HuH-7.5 (cell line): Measurements from ENCODE around the gene EMC1.
"Not testable (repeated sequence)": the region's sequence is repeated elsewhere in the genome, so short reads cannot be mapped to it uniquely, and the experiment has no call there.

Experiments
- DNase-seq: peaks from one replicate; pipeline ENCODE4 v3.0.0; 2011; ENCODE audit warnings: low spot score

EMC1 gene

GRCh38 chr1:19251305-19252196, at the start of gene EMC1, which contains the start of gene MRTO4:
EMC1 (minus strand) TSS chr1:19251524; CDS start chr1:19251509, 15 bp downstream.
MRTO4 (plus strand) TSS chr1:19251805; CDS start chr1:19251836, 31 bp downstream.
- peak; percentile 79 for DNase-seq

DNA sequence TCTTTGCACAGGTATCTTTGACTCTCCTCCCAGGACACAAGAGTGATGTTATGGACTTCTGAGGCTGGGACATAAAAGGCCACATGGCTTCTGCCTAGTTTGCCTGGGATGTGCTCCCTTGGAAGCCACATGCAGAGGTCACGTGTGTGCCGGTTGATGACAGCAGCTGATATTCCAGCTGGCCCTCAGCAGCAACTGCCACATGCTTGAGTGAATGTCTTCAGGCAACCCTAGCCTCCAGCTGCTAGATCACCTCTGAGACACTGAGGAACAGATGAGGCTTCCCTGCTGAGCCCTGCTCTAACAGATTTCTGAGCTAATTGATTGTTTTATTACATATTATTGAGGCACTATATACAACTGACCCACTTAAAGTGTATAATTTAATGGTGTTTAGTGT, 48.9 kb upstream of the EMC1 start:
- no peak for DNase-seq

GRCh38 chr1:19294638-19295037, 43.3 kb upstream of the EMC1 start:
- no peak for DNase-seq

- no peak for DNase-seq
These were observed 37.9 kb upstream of the EMC1 start for GRCh38 chr1:19289244-19289643.

DNA sequence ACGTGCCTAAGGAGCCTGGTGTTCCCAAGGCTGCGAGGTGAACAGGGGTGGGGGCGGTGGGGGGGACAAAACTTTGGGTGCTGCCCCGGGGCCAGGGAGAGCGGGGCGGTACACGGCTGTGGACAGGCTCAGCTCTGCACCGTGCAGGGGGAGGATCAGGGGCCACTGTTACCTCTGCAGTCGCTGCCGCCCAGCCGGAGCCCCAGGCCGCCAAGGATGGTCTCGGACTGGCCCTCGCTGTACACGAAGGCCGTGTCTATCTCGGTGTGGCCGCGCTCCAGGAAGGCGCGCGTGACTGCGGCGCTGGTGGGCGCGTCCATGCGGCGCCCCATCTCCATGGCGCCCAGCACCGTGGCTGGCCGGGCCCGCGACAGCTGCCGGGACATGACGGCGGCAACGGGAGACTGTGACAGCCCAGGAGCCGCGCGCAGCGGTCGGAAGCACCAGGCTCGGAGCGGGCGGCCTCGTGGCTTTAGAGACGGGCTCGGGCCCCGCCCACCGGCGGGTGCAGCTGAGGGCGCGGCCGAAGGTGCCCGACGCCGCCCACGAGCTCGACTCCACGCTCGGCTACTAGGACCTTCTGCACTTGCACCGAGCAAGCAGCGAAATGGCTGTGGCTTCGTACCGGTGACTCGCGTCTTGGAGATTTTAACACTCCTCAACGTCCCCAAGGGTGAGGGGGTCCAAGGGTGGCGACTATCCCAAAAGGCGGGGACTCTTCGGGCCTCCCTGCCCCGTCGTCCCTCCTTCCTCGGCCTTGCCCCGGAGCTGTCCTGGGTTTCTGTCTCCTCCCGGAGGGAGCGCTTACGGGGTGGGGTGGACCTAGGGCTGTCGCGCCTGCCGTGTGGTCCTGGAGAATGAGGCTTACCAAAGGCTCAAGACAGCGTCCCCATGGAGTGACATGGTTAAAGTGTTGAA, 37.3 kb upstream of the EMC1 start, which contains the start of gene AKR7A3:
Gene AKR7A3, minus strand, starts transcription at position 447 of the 918 bp plus-strand sequence. Its CDS starts 61 bp downstream, at position 386.
- not testable (repeated sequence) for DNase-seq

- DNase-seq, result no peak
These were observed 36.3 kb upstream of the EMC1 start for GRCh38 chr1:19287436-19288185.

DNA sequence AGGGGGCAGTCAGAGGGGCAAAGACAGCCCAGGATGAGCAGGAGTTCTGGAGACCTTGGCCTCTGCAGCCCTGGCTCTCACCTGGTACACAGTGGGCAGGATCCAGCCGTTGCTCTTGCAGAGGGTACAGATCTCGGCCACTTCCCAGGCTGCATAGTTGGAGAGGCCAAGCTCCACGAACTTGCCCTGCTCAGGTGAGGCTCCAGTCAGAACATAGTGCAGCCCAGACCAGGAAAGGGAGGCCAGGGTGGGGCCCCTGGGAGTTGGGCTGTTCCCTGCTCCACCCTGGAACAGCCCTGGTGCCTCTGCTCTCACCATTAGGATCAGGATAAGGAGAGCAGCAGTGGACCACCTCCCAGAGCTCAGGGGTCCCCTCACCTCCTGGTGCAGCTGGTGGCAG, 34.5 kb upstream of the EMC1 start:
- not testable (repeated sequence) for DNase-seq

DNA sequence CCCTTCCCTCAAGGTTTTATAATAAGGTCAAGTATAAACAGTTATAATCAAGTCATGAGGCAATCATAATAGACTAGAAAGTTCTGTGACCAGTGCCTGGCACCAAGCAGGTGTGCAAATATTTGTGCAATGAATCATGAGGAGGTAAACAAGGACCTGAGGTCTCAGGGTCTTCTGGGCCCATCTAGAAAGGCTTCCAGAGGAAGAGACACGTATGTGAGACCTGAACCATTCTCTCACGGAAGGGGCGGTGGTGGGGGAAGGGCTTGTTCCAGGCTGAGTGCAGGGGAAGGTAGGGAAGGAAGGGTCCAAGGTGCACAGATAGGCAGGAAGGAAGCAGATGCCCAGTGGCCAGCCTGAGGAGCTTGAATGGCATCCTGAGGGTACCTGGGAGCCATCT, 34.0 kb upstream of the EMC1 start:
- DNase-seq, result not testable (repeated sequence)

DNA sequence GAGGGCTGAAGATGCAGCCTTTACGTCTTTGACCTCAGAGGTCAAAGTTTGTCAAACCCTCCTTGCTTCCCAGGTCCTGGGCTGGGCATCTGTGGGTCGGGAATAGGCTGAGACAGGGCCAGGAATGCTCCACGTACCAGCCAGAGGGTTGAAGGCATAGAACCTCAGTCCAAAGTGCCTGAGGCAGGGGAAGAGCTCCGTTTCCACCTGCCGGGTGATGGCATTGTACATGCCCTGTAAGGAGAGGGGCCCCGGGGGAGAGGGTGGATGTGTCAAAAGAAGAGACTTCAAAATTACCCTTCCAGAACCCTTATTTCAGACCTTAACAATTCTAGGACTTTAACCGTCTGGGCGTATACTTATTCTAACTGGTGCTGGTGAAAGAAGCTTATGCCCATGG, 33.6 kb upstream of the EMC1 start:
- DNase-seq, result no peak

GRCh38 chr1:19283891-19284290, 32.6 kb upstream of the EMC1 start:
- no peak for DNase-seq

DNA sequence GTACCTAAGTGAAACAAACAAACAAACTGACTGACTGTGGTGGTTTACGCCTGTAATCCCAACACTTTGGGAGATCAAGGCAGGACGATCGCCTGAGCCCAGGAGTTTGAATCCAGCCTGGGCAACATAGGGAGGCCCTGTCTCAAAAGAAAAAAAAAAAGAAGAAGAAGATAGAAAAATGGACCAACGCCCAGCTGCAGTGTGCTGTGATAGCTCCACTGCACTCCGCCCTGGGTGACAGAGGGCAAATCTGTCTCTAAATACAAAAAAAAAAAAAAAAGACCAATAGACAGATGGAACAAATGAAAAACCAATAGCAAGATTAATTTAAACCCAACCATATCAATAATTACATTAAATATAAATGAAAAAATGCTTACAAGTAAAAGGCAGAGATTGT, 23.3 kb upstream of the EMC1 start:
- DNase-seq, result no peak

GRCh38 chr1:19273844-19274531, 22.7 kb upstream of the EMC1 start:
- DNase-seq, result not testable (repeated sequence)

DNA sequence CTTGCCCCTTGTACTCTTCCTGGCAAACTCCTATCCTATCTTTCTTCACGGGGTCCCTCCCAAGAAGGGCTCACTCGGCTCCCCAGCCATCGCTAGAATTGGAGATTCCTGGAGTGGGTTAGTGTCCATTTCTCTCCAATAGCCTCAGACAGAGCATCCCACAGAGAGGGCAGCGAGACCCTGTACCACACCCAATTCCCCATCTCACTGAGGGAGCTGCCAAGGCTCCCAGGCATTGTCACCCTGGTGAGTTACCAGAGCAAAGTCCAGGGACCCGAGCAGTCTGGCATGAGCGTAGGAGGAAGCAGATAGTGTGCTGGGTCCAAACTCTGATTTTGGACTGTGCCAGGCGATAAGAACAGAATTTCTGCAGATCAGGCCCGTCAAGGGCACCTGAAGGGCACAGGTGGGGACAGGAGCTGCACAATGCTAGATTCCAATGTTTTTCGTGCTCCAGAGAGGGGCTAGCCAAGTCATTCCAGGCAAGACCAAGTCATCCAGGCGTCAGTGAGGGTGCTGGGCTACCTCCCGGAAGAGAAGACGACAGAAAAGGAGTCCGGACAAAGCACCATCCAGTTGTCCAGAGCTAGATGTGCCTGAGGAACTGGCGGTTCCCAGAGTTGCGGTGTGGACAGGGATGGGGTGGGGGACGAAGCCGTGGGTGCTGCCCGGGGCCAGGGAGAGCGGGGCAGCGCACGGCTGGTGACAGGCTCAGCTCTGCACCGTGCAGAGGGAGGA, 22.0 kb upstream of the EMC1 start:
- DNase-seq, result no peak

DNA sequence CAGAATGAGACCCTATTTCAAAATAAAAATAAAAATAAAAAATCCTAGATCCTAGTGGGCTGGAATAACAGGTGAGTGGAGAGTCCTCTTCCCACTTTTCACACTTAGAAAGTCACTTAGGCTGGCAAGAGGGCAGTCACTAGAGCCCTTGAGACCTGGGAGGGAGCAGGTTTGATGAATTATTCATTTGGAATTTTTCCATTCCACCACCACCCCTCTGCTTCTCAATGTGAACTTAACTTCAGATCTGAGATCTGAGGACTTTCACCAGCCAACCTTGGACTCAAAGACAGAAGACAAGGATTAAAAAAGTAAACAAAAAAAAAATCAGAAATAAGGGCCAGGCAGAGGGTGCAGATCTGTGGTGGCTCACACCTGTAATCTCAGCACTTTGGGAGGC, 20.7 kb upstream of the EMC1 start:
- DNase-seq, result no peak

- DNase-seq, result not testable (repeated sequence)
These were observed 19.0 kb upstream of the EMC1 start for GRCh38 chr1:19270343-19270730.

DNA sequence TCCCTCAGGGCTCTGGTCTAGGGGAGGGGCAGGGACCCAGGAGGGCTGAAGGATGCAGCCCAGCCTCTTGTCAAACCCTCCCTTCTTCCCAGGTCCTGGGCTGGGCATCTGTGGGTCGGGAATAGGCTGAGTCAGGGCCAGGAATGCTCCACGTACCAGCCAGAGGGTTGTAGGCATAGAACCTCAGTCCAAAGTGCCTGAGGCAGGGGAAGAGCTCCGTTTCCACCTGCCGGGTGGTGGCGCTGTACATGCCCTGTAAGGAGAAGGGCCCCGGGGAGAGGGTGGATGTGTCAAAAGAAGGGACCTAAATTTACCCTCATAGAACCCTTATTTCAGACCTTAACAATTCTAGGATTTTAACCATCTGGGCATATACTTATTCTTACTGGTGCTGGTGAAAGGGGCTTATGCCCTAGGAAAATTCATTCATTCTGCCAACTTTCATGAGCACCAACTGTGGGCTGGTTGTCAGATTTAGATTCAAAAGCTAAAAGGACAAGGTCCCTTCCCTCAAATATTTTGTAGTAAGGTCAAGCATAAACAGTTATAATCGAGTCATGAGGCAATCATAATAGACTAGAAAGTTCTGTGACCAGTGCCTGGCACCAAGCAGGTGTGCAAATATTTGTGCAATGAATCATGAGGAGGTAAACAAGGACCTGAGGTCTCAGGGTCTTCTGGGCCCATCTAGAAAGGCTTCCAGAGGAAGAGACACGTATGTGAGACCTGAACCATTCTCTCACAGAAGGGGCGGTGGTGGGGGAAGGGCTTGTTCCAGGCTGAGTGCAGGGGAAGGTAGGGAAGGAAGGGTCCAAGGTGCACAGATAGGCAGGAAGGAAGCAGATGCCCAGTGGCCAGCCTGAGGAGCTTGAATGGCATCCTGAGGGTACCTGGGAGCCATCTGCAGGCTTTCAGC, 18.4 kb upstream of the EMC1 start:
- DNase-seq, result not testable (repeated sequence)

GRCh38 chr1:19268445-19268844, 17.1 kb upstream of the EMC1 start:
- DNase-seq, result no peak

DNA sequence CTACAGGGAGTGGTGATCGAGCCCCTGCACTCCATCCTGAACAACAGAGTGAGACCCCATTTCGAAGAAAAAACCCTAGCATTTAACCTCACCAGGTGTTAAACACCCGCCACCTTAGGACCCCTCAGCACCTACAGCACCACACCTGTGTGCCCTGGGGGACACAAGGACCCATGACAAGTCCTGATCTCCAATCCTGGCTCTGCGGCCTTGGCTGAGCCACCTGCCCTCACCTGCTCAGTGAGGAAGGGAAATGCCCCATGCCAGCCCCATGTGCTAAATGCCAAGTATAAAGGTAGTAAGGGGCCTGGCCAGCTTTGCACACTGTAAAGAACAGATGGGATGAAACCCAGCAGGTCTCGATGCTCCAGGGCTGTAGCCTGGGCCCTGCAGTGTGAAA, 11.4 kb upstream of the EMC1 start:
- DNase-seq, result no peak

DNA sequence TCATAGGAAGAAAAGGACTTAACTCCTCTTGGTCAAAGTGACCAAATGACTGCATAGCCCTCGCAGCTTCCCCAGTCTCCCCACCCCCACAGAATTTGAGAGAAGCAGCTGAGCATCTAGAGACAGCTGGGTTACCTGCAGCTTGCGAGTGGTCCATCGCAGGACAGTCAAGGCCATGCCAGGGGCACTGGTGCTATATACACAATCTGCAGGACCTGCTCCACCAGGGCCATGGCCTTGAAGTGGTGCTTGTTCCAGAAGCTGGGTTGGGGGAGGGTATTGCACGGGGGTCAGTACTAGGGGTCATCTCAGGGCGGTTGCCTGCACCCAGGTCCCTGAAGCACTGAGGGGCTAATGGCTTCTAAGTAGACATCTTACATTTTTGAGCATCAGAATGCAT, 10.7 kb upstream of the EMC1 start:
- no peak for DNase-seq
